Activated B cell treated with CpG ODN at 0.5 μM for 24 hours (primary cell): ENCODE data around the gene UBE2I. TPM values are rescaled to one million over a fixed set of nuclear protein-coding genes. Genes with fewer than 3 reads are reported as not detected.

ENCODE experiments used
- ATAC-seq: fragments of 200-7000 bp; cut with Tn5 transposase; one replicate; pipeline ENCODE4 v1.10.0; 2021; ENCODE audit warnings: low read depth, mild to moderate bottlenecking, moderate library complexity
- CTCF ChIA-PET: fragments of 350-600 bp; sonication (Branson Sonifier 250); formaldehyde crosslinking; loops from one replicate; lab custom pipeline; 2021; ENCODE audit warnings: antibody characterized with exemption; lab: Charles Lee
- POLR2A ChIA-PET: fragments of 350-600 bp; sonication (Branson Sonifier 250); formaldehyde crosslinking; loops from one replicate; lab custom pipeline; 2021; ENCODE audit warnings: antibody characterized with exemption; lab: Charles Lee
- DNase-seq: peaks from one replicate; pipeline ENCODE4 v3.0.0; 2022
- H3K27ac Mint-ChIP-seq: one replicate; pipeline ENCODE4 v1.8.0; 2020; ENCODE audit warnings: mixed read lengths
- H3K27me3 Mint-ChIP-seq: one replicate; pipeline ENCODE4 v1.8.0; 2021; ENCODE audit warnings: mixed read lengths
- H3K36me3 Mint-ChIP-seq: one replicate; pipeline ENCODE4 v1.8.0; 2021; ENCODE audit warnings: low read depth, mixed read lengths
- H3K4me1 Mint-ChIP-seq: one replicate; pipeline ENCODE4 v1.8.0; 2021; ENCODE audit warnings: mixed read lengths
- H3K4me3 Mint-ChIP-seq: one replicate; pipeline ENCODE4 v1.8.0; 2020; ENCODE audit warnings: mild to moderate bottlenecking, mixed read lengths
- H3K9me3 Mint-ChIP-seq: one replicate; pipeline ENCODE4 v1.8.0; 2020; ENCODE audit warnings: mixed read lengths
- intact Hi-C: fragments of 100-400 bp; cut with micrococcal nuclease; formaldehyde crosslinking; loops from one replicate; pipeline ENCODE4 v1.15.1; 2024
- total RNA-seq: library from RNA; stranded (reverse); gene quantifications from 2 replicates; pipeline ENCODE4 v1.2.3, GENCODE V29; 2022
- TF ChIP-seq, protein P1 (sequence below): fragments of 200-600 bp; IDR thresholded peaks from one replicate; pipeline ENCODE4 v1.8.0; 2022; ENCODE audit warnings: antibody characterized with exemption, mild to moderate bottlenecking

The UBE2I gene
- total RNA-seq, 1 donor from 2014 or later: 240 TPM

DNA sequence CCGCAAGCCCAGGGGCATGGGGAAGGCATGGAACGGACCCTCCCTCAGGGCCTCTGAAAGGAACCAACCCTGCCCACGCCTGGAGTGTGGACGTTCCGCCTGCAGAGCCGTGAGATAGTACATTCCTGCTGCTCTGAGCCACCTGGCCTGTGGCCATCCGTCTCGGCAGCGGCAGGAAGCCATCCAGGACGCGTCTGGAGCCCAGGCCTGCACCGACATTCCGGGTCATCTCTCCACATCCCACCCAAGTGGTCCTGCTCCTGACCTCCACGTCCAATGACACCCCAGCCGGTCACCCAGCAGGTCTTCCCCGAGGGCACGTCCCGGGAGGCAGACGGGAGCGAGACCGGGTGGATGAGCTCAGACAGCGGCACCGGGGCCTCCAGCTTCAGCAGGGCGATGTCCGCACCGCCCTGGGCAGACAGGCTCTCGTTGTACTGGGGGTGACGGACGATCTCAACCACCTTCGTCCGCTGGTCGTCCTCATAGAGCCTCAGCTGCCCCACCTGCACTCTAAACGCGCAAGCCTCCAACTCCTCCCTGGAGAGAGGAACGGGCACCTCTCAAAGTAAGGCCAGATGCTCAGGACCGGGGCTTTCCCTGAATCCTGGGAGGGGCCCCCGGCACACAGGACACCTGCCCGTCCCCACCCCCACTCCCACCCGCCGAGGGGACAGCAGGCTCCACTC, 21.3 kb upstream of the UBE2I start:
- POLR2A ChIA-PET: interaction anchor here (0.8 kb wide), 1 partner anchor 21 kb away, joined by 3 read pairs; the partner anchor contains the start of gene UBE2I
- CTCF ChIA-PET: no interaction called here

GRCh38 chr16:1288813-1289476, 20.5 kb upstream of the UBE2I start:
- ChIA-PET CTCF (no interaction called here), POLR2A (no interaction called here)
- Mint-ChIP-seq H3K4me1 (peaks cover 7% of the 10 kb centered on the region), H3K27me3 (peaks cover 35% of the 10 kb centered on the region), H3K4me3 (no peak overlapping the region), H3K36me3 (no peaks in the 10 kb centered on the region), H3K9me3 (no peaks in the 10 kb centered on the region), H3K27ac (no peak overlapping the region)
- ATAC-seq (peak; percentile 49), DNase-seq (no peak)
- intact Hi-C loops: no loop called here
- TF ChIP-seq, protein P1, sequence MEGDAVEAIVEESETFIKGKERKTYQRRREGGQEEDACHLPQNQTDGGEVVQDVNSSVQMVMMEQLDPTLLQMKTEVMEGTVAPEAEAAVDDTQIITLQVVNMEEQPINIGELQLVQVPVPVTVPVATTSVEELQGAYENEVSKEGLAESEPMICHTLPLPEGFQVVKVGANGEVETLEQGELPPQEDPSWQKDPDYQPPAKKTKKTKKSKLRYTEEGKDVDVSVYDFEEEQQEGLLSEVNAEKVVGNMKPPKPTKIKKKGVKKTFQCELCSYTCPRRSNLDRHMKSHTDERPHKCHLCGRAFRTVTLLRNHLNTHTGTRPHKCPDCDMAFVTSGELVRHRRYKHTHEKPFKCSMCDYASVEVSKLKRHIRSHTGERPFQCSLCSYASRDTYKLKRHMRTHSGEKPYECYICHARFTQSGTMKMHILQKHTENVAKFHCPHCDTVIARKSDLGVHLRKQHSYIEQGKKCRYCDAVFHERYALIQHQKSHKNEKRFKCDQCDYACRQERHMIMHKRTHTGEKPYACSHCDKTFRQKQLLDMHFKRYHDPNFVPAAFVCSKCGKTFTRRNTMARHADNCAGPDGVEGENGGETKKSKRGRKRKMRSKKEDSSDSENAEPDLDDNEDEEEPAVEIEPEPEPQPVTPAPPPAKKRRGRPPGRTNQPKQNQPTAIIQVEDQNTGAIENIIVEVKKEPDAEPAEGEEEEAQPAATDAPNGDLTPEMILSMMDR: no peak

More for the DNA sequence above, 21.3 kb upstream of the UBE2I start:
- no peaks in the 10 kb centered on the region for H3K9me3 Mint-ChIP-seq
- intact Hi-C loops: no loop called here
- peaks cover 32% of the 10 kb centered on the region for H3K27me3 Mint-ChIP-seq
- no peak overlapping the region for H3K27ac Mint-ChIP-seq
- DNase-seq (no peak), ATAC-seq (no peak)
- H3K4me1 Mint-ChIP-seq: peaks cover 4% of the 10 kb centered on the region
- H3K36me3 Mint-ChIP-seq: no peaks in the 10 kb centered on the region
- H3K4me3 Mint-ChIP-seq: no peak overlapping the region
- TF ChIP-seq, protein P1: no peak

DNA sequence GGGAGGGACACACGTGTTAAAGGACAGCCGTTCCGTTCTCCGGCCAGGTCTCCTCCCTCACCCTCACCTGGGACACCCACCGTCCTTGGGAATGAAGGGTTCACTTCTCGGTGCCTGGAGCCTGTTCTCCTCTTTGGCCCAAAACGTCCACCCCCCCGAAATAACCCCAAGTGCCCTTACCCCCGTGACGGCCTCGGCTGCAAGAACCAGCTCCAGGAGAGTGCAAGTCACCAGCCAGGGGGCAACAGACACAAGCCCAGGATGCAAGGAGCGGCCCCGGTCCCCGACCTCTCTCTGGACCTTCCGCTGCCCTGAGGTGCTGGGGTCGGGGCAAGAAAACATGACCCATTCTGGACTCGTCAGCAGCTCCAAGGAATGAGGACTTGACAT, 20.0 kb upstream of the UBE2I start:
- Mint-ChIP-seq H3K27ac (no peak overlapping the region), H3K27me3 (peaks cover 35% of the 10 kb centered on the region), H3K9me3 (no peaks in the 10 kb centered on the region), H3K4me1 (peaks cover 12% of the 10 kb centered on the region), H3K36me3 (no peaks in the 10 kb centered on the region), H3K4me3 (no peak overlapping the region)
- intact Hi-C loops: no loop called here
- no peak for ATAC-seq
- POLR2A ChIA-PET: interaction anchor here (1.0 kb wide), 1 partner anchor 20 kb away, joined by 3 read pairs; the partner anchor contains the start of gene UBE2I
- CTCF ChIA-PET: no interaction called here
- TF ChIP-seq, protein P1: no peak
- DNase-seq: no peak

- POLR2A ChIA-PET: interaction anchor here (1.0 kb wide), 1 partner anchor 20 kb away, joined by 3 read pairs; the partner anchor contains the start of gene UBE2I
- H3K27me3 Mint-ChIP-seq: peaks cover 35% of the 10 kb centered on the region
- peaks cover 13% of the 10 kb centered on the region for H3K4me1 Mint-ChIP-seq
- TF ChIP-seq, protein P1: no peak
- CTCF ChIA-PET: no interaction called here
- H3K36me3 Mint-ChIP-seq: no peaks in the 10 kb centered on the region
- ATAC-seq: no peak
- intact Hi-C loops: no loop called here
- no peaks in the 10 kb centered on the region for H3K9me3 Mint-ChIP-seq
- H3K27ac Mint-ChIP-seq: no peak overlapping the region
- H3K4me3 Mint-ChIP-seq: no peak overlapping the region
- no peak for DNase-seq
These were observed 19.4 kb upstream of the UBE2I start for GRCh38 chr16:1290063-1290501.

DNA sequence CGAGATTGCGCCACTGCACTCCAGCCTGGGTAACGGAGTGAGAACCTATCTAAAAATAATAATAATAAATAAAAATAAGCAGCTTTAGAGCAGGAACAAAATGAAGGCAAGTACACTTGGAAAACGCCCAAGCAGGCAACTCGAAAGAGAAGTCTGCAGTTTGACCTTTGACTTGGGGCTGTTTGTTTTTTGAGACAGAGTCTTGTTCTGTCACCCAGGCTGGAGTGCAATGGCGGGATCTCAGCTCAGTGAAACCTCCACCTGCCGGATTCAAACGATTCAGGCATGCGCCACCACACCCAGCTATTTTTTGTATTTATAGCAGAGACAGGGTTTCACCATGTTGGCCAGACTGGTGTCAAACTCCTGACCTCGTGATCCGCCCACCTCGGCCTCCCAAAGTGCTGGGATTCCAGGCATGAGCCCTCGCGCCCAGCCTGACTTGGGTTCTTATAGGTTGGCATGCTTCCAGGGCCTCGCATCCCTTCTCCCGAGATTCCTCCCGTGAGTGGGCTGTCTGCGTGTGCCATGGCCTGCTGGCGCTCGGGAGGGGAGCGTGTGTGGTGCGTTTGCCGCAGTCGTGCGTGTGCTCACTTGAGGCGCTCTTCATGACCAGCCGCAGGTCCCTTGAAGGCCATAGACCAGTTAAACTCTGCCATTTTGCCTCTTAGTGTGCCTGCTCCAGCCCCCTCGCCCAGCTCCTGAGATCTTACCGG, 18.4 kb upstream of the UBE2I start:
- ChIA-PET POLR2A (no interaction called here), CTCF (no interaction called here)
- no peaks in the 10 kb centered on the region for H3K9me3 Mint-ChIP-seq
- TF ChIP-seq, protein P1: no peak
- DNase-seq (no peak), ATAC-seq (no peak)
- H3K4me3 Mint-ChIP-seq: no peak overlapping the region
- H3K27ac Mint-ChIP-seq: no peak overlapping the region
- peaks cover 38% of the 10 kb centered on the region for H3K27me3 Mint-ChIP-seq
- no peaks in the 10 kb centered on the region for H3K36me3 Mint-ChIP-seq
- intact Hi-C loops: no loop called here
- H3K4me1 Mint-ChIP-seq: peaks cover 18% of the 10 kb centered on the region
